GM18867 (cell line): ENCODE measurements around the gene CUBN.

Source experiments
- ATAC-seq: cut with Tn5 transposase; IDR thresholded peaks from one replicate; pipeline ENCODE4 v1.9.1; 2021; ENCODE audit warnings: mild to moderate bottlenecking, moderate library complexity; ENCODE audit not compliant: unreplicated experiment

The CUBN gene

DNA sequence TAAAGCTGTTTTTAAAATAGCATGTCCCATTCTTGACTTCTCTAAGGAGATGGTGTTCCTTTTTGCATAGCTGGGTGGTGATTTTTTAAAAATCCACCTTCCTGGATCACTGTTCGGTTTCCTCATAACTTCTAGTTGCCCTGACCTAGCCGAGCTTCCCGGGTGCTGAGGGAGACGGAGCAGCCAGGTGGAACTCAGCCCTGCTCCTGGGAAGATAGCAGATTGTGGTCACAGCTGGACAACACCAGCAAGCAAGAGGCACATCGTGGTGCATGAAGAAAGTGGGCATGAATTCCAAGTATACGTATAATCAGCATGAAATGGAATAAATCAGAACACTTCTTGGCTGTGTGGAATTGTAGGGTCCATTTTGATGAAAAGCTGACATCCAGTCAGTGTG, 238.9 kb downstream of the CUBN start:
- no peak for ATAC-seq

DNA sequence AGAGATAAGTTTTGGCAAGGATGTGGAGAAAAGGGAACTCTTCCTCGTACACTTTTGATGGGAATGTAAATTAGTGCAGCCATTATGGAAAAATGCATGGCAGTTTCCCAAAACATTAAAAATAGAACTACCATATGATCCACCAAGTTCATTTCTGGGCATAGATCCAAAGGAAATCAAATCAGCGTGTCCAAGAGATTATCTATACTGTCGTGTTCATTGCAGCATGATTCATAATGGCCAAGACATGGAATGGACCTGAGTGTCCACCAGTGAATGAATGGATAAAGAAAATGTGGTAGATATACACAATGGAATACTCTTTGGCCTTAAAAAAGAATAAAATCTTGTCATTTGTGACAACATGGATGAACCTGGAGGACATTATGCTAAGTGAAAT, 242.0 kb downstream of the CUBN start:
- no peak for ATAC-seq

DNA sequence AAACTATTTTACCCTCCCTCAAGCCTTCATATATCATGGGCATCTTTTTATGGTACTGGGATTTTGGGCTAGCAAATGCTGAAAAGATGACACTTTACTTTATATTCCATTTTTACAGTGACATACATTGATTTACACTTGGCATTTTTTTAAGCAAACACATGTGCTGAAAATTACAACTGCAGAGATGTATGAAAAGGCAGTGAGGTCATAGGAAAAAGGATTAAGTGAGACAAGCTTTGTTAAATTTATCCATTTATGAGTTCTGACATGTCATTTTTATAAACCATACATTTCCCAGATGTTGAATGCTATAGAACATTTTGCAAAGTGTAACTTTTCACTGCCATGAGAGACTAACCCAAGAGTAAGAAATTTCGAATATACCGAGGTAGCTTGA, 243.6 kb downstream of the CUBN start:
- no peak for ATAC-seq

DNA sequence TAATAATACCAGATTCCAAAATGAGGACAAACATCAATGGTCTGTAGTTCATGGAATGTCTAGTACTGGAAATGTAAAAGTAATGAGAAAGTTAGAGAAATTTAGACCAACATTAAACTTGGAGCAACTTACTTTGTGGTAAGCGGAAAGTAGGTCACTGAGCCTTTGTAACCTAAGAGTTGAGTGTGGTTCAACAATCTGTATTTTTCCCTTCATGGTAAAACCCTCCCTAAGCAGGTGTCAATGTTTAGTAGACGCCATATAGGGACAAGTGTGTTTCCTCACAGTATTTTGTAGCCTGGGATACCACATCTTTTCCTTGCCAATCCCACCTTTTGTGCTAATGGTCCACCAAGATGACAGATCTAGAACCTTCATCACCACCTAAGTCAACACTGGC, 245.1 kb downstream of the CUBN start:
- ATAC-seq, result no peak

DNA sequence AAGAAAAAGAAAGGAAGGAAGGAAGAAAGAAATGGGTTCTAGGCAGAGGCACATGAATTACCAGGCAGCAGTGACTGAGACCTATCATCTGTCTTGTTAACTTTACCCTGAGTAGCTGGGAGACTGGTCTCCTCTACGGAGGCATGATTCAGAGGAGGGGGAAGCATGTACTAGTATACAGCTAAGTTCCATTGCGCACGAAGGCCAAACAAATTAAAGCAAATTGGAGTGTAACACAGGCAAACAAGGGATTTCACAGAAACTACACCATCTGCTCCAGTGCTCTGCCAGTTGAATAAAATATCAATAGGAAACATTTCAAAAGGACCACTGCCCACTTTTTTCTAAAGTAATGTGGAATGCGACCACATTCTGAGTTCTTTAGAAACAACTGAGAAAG, 246.5 kb downstream of the CUBN start:
- ATAC-seq, result no peak

DNA sequence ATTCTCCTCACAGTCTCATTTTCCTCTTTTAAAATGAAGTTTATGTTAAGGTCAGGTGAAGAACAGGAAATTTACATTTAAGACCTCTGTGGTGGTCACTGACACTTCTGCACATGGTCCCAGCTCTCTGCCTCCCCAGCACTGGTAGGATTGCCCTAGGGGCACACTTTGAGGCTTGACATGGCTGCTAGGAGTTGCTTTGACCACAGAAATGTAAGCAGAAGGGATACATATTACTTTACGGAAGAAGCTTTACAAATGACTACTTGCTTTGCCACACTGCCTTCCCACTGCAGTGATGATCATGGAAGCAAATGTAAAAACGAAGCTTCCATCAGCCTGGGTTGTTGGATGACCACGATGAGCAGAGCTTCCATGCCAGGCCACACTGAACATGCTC, 259.3 kb downstream of the CUBN start:
- no peak for ATAC-seq

DNA sequence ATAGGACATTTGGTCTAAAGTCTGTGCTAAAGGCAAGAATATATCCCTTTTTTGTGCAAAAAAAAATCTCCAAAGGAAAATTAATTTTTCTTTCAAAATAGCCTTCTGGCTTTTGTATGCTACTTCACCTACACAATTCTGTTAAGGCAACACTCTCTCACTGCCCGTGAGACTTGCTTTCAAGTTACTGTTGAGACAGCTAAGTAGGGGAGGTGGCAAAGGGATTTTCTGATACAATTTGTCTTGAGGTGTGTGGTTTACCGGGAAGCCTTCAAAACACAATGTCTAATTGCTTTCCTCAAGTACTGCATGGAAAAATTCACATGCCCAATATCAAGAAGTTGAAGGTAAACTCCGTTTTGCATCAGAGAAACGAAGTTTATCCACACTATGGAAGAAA, 261.6 kb downstream of the CUBN start:
- no peak for ATAC-seq

DNA sequence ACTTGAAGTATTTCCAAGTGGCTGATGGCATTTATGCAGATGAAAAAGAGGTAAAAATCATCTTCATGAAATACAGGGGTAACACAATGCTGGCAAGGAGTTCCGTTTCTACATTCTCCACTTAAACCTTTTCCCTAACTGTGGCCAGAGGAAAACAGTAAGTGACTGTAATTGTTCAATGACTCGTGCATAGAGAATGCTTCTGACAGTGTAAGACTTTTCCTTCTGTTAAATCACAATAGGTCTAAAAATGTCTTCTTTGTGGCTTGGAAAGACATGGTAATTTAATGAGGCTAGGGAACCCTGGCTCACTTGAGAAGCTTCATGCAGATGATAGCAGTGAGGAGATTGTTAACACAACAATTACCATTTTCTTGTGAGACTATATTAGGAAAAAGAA, 262.1 kb downstream of the CUBN start:
- no peak for ATAC-seq

DNA sequence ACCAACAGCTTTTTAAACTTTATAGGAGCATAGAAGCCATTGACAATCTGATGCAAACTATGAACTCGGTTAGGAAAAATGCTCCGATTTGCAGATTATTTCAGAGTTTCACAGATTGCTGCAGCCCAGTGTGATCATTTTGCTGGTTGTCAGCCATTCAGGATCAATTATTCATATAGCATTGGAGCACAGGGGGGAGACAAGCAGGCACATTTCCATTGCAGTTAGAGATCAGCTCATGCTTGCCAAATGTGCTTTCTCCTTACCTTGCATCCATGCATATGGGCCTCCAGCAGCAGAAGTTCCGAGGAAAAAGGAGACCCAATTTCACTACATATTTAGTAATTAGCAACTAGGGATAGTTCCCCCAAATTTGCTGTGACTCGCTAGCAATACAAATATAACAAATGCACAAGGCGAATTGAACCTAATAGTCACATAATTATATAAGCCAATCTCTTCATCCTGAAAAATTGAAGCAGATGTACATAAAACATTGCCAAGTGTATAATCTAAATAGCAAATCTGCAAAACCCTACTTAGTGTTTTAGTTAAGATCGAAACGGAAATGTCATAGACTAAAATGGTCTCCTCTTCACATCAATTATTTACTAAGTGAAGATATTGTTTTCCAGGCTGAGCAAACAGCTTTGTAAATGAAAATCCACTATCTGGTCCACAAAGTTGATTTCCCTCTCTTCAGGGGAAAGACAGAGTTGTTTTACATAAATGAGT, 262.9 kb downstream of the CUBN start:
- no peak for ATAC-seq

DNA sequence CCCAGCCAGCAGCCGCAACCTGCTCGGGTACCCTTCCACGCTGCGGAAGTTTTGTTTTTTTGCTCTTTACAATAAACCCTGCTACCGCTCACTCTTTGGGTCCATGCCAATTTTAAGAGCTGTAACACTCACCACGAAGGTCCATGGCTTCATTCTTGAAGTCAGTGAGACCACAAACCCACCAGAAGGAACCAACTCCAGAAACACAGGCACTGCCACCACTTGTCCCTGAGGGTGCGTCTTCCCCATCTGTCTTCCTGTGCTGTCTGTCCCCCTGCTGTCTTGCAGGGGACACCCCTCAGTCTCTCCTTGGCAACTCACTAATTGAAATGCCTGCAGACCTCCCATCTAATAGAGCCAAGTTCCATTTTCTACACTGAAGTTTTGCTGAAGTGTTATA, 263.8 kb downstream of the CUBN start:
- ATAC-seq, result no peak

DNA sequence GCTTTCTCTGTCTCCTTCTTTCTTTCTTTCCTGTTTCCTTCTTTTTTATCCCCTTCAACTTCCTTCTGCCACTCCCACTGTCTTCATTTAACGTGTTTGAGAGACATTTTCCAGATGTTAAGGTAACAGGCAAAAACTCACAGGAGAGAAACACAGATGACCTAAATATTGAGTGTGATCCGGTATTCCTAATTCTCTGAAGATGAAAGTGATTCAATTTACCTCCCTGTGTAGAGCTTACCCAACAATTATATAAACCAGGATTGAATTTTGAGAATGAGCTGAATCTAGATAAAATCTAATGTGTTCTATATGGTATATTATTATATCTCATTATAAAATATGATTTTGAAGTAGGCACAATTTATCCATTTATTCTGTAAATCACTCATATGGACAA, 265.8 kb downstream of the CUBN start:
- no peak for ATAC-seq

DNA sequence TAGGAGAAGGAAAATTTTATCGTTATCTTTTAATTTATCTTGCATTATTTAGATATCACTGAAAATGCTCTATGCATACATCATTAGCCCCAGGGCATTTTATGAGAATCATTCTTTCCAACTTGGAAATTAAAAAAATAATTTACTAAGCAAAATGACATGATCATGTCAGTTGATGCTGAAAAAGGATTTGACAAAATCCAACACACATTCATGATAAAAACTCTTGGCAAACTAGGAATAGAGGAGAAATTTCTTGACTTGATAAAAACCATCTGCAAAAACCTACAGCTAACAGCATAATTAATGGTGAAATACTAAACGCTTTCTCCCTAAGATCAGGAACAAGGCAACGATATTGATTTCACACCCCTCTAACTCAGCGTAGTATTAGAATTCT, 272.2 kb downstream of the CUBN start:
- no peak for ATAC-seq

DNA sequence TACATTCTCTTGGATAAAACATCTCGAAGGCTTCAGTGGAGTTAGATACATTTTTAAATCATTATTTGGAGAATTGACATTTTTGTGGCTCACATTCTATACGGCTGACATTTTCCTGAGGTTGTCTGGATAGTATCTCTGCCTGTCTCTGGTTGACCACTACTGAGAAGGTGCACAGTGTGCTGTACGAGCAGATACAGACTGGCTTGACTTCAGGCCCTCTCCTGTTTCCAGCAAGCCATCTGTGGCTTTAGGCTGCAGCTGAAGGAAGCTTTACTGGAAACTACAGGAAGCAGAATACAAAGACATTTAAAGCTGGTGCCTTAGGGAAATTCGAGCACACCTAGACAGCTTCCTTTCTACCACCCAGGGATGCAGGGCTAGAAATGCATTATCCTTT, 273.0 kb downstream of the CUBN start:
- no peak for ATAC-seq

DNA sequence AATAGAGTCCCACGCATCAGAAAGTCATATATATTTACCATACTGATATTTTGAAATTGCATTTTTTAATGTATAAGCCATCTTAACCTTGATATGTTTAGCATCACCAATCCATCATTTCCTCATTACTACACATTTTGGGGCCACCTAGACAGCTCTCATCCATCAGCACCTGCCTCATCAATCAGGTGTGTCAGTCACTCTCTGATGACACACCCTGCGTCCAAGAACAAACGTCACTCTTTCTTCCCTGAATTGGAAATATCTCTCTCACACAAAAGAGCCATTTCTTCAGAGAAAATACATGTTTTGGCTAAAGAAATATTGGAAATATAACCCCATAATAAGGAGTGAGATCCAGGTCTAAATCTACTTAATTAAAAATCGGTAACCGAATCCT, 273.5 kb downstream of the CUBN start:
- no peak for ATAC-seq

DNA sequence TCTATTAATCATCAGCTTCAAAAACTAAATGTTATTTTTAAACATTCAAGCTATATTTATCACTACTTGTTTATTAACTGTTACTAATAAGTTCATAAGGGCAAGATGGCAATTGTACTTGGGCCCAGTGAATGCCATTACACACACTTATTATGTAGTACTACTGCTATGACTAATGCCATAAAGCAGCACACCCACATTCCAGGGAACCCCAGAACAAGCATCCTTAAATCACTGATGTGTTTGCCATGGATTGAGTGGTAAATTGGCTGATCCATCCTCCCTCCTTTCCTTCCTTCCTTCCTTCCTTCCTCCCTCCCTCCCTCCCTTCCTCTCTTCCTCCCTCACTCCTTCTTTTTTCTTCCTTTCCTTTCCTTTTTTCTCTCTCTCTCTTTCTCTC, 275.0 kb downstream of the CUBN start:
- ATAC-seq, result no peak

DNA sequence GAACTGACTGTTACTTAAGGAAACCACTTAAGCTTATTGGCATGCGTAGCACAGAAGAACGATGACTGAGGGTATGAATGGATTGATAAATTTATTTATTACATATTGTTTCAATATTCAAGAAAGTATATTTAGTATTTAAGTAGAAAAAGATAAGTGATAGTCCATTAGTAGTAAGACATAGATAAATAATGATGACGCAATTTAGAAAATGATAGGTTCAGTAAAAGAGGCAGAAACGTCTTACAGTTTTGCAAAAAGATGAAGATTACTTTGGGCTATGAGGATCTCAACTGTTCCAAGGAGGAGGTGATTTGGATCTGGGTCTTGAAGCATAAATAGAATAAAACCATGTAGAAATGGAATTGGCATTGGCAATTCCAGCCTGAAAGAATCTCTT, 275.8 kb downstream of the CUBN start:
- no peak for ATAC-seq

DNA sequence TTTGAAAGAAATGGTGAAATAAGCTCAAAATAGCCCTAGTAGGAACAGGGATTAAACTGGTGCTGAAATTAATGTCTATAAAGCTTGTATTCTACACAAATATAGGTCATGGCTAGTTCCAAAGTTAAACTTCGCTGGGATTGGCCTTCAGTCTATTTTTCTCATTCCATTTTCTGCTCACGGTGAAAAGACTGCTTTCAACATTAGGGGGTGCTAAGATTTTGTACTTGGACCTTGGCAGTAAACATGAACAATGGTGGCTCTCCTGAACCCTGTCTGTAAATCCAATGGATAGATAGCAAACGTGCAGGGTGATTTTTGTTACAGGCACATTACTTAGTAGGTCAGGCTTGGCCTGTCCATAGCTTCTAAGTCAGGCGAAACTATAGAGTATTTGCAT, 276.4 kb downstream of the CUBN start:
- no peak for ATAC-seq

DNA sequence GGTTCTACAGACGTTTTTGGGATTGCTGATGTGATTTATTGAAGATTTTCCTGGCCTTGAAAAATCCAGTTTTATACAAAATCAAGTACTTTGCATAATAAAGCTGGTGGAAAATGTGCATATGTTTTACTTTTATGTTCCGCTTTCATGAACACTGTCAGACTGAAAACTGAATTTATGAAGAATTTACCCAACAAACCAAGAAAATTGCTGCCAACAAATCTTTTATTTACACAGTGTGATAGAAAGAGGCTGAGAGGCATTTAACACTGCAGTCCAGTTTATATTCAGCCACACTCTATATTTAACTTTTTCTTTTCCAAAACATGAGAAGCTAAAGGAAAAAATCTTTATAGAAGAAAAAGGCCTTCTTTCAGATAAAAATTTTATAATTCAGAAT, 277.0 kb downstream of the CUBN start:
- no peak for ATAC-seq

DNA sequence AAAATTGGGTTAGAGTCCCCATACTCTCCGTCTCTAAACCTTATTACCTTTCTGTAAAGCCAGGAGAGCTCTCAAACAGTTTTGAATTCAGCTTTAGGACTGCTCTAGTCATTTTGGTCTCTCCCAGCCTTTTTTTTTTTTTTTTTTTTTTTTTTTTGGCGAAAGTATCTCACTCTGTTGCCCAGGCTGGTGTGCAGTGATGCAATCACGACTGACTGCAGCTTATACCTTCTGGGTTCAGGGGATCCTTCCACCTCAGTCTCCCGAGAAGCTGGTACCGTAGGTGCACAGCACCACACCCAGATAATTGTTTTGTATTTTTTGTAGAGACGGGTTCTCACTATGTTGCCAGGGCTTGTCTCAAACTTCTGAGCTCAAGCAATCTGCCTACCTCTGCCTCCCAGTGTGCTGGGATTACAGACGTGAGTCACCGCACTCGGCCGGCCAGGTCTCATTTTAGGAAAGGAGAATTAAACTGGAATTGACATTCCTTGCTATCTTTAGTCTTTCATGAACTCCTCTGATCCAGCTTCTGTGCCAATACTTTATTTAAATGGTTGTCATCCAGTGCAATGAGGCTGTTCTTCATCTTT, 281.0 kb downstream of the CUBN start:
- ATAC-seq, result no peak

DNA sequence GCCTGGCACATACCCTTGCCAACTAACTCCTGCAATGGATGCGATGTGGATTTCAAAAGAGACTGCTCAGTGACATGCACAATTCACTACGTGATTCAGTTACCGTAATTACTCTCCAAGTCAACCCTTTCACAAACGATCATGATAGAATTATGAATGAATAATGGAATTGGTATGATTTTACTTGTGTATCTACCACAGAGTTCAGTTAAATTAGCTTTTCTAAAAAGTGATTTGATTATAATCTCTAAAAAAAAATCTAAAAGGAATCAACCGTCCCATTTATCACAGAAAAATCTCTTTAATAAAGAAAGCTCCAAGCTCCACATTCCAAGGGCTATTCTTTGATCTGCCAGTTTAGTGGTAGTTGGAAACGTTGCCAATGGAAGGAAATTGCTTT, 282.0 kb downstream of the CUBN start:
- ATAC-seq, result no peak

DNA sequence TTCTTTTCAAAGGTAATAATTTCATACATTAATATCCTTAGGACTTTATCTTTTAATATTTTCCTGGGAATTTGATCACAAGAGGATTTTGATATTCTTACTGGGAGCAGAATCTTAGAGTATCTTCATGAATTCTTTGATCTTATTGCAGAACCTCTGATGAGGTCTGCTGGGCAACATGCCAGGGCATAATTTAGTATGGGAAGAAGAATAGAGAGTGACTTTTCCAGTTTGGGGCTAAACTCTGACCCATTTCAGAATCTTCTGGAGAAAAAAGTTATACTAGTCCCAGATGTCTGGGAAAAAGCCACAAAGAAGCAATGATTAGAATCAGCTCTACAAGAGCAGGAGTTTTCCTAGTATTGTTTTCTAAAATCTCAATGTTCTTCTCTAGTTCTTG, 284.4 kb downstream of the CUBN start:
- no peak for ATAC-seq

DNA sequence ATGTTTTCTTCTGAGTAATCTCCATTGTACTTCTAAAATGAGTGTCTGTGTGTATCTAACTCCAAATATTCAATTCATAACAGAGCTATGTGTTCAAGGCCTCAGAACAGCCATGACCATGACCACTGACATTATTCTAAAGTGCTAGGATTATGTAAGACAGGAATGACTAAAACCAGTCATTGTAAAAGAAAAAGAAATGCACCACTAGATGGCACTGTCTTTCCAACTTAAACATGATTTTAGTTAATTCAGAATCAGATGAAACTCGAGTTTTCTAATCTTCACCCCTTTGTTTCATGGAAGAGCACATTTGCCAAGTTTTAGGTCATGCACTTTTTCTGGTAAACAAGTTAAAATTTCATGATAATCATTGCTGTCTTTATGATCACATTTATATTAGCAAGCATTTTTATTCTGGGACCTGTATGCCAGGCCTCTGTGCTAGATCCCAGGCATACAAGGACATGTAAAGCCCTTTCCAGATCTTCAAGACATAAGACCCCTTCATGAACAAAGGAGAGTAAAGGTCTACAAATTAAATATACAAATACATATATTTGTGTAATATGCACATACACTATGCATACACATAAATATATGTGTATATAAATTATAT, 286.2 kb downstream of the CUBN start:
- no peak for ATAC-seq

DNA sequence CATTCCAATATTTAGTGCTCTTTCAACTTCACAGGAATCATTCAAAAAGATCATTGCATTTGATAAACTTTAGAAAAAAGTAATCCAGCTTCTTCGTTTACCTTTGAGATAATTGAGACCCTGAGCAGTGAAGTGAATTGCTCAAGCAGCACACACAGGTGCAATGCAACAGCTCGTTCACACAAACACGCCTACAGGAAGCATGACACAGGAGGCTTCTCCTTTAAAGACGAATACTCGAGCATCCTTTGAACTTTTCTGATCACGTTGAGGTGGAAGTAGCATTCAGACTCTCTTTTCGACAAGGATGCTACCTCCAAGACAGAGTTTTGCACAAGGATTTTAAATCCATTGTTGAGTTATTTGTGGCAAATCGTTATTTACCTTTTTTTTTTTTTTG, 294.4 kb downstream of the CUBN start:
- no peak for ATAC-seq
